ENCODE results near the gene PNMA1. TPM values are rescaled to one million over a fixed set of nuclear protein-coding genes. Genes with fewer than 3 reads are reported as not detected.

Gene PNMA1
- total and polyA plus RNA-seq, 2 of the 13 experiments (the other 11 are each of a cell fraction or from before 2014, with no cell fraction given) = 7.0 to 8.3 TPM

DNA sequence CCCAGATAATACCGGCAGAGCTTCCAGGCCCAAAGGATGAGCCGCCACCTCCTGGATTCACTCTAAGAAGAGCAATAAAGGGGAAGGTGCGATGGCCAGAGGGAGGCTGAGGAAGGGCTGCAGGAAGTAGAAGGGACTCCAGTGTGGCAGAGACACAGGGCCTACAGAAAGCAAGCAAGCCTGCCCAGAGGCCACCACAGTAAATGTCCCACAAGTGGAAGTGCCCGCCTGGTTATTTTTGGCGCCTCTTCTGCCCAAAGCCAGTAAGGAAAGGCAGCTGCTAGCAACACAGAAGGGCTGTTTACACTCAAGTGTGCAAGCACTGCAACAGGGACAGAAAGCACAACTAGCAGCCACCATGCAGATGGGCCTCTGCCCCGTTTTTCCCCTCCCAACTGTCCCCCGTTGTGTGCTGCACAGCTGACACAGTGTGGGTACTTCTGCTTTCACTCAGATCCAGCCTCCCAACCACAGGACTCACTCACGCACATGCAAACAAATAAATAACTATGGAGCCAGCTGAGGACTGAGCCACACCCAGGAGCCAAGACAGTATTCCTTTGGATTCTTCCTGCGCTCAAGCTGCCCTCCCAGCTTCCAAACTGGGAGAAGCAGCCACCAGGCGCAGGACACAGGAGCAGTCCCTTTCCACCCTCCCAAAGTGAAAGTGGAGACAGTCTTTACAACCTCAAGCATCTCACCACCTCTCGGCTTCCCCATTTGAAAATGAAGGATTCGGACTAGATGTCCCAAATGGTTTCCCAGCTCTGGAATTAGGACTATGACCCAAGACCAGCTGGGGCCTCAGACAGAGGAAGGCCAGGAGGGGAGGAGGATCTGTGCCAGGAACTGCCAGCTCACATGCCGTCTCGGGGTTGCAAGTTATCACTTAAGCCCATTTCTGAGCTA, 40.0 kb upstream of the PNMA1 start (continued):
- TF ChIP-seq, protein P1, sequence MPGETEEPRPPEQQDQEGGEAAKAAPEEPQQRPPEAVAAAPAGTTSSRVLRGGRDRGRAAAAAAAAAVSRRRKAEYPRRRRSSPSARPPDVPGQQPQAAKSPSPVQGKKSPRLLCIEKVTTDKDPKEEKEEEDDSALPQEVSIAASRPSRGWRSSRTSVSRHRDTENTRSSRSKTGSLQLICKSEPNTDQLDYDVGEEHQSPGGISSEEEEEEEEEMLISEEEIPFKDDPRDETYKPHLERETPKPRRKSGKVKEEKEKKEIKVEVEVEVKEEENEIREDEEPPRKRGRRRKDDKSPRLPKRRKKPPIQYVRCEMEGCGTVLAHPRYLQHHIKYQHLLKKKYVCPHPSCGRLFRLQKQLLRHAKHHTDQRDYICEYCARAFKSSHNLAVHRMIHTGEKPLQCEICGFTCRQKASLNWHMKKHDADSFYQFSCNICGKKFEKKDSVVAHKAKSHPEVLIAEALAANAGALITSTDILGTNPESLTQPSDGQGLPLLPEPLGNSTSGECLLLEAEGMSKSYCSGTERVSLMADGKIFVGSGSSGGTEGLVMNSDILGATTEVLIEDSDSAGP (CRISPR knock-in tag; IDR thresholded peaks at IDR 0.05; ENCODE audit: borderline replicate concordance) = 0 out of 2 replicates have a peak, but pooled peaks have one; percentile 3
- TF ChIP-seq ZNF460 (CRISPR knock-in tag; IDR thresholded peaks at IDR 0.05; ENCODE audit: borderline replicate concordance) (no peak), ZNF569 (CRISPR knock-in tag; IDR thresholded peaks at IDR 0.05; ENCODE audit: borderline replicate concordance) (no peak), HOXA7 (CRISPR knock-in tag; IDR thresholded peaks at IDR 0.05) (no peak), ZBTB8A (CRISPR knock-in tag; IDR thresholded peaks at IDR 0.05; ENCODE audit: borderline replicate concordance, low read depth) (no peak), ZNF660 (CRISPR knock-in tag; IDR thresholded peaks at IDR 0.05; ENCODE audit: borderline replicate concordance, low read depth) (no peak), NCOA1 (CRISPR knock-in tag; IDR thresholded peaks at IDR 0.05) (no peak), STAT5B (CRISPR knock-in tag; IDR thresholded peaks at IDR 0.05) (no peak), PAF1 (CRISPR knock-in tag; IDR thresholded peaks at IDR 0.05) (no peak), RBAK (CRISPR knock-in tag; IDR thresholded peaks at IDR 0.05) (no peak), RFX1 (IDR thresholded peaks at IDR 0.05) (no peak), RFX5 (IDR thresholded peaks at IDR 0.05; ENCODE audit: low read depth, low read length) (no peak), NONO (IDR thresholded peaks at IDR 0.05) (no peak), NONO (CRISPR knock-in tag; conservative IDR thresholded peaks at IDR 0.05) (0 out of 2 replicates have a peak, but pooled peaks have one; percentile 10), NFE2 (CRISPR knock-in tag; IDR thresholded peaks at IDR 0.05) (no peak), TAF1 (CRISPR knock-in tag; IDR thresholded peaks at IDR 0.05) (no peak), PRPF4 (IDR thresholded peaks at IDR 0.05; ENCODE audit: low read depth, low read length, poor library complexity, severe bottlenecking) (no peak), MTF2 (CRISPR knock-in tag; IDR thresholded peaks at IDR 0.05; ENCODE audit: borderline replicate concordance) (no peak), NR2F6 (IDR thresholded peaks at IDR 0.05) (no peak), NR2F6 (CRISPR knock-in tag; IDR thresholded peaks at IDR 0.05) (no peak), ZNF703 (CRISPR knock-in tag; IDR thresholded peaks at IDR 0.05; ENCODE audit: borderline replicate concordance) (no peak)
- TF ChIP-seq, protein P2, sequence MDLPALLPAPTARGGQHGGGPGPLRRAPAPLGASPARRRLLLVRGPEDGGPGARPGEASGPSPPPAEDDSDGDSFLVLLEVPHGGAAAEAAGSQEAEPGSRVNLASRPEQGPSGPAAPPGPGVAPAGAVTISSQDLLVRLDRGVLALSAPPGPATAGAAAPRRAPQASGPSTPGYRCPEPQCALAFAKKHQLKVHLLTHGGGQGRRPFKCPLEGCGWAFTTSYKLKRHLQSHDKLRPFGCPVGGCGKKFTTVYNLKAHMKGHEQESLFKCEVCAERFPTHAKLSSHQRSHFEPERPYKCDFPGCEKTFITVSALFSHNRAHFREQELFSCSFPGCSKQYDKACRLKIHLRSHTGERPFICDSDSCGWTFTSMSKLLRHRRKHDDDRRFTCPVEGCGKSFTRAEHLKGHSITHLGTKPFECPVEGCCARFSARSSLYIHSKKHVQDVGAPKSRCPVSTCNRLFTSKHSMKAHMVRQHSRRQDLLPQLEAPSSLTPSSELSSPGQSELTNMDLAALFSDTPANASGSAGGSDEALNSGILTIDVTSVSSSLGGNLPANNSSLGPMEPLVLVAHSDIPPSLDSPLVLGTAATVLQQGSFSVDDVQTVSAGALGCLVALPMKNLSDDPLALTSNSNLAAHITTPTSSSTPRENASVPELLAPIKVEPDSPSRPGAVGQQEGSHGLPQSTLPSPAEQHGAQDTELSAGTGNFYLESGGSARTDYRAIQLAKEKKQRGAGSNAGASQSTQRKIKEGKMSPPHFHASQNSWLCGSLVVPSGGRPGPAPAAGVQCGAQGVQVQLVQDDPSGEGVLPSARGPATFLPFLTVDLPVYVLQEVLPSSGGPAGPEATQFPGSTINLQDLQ (CRISPR knock-in tag; IDR thresholded peaks at IDR 0.05) = no peak
- TF ChIP-seq, protein P3, sequence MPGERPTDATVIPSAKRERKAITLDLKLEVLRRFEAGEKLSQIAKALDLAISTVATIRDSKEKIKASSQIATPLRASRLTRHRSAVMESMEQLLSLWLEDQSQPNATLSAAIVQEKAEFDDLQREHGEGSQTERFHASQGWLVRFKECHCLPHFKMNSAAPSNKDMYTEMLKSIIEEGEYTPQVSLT (CRISPR knock-in tag; IDR thresholded peaks at IDR 0.05; ENCODE audit: borderline replicate concordance, low read depth) = no peak
- TF ChIP-seq, protein P4, sequence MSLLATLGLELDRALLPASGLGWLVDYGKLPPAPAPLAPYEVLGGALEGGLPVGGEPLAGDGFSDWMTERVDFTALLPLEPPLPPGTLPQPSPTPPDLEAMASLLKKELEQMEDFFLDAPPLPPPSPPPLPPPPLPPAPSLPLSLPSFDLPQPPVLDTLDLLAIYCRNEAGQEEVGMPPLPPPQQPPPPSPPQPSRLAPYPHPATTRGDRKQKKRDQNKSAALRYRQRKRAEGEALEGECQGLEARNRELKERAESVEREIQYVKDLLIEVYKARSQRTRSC (CRISPR knock-in tag; IDR thresholded peaks at IDR 0.05; ENCODE audit: low read depth) = no peak
- TF ChIP-seq, protein P5, sequence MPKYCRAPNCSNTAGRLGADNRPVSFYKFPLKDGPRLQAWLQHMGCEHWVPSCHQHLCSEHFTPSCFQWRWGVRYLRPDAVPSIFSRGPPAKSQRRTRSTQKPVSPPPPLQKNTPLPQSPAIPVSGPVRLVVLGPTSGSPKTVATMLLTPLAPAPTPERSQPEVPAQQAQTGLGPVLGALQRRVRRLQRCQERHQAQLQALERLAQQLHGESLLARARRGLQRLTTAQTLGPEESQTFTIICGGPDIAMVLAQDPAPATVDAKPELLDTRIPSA (CRISPR knock-in tag; IDR thresholded peaks at IDR 0.05; ENCODE audit: borderline replicate concordance) = 0 out of 2 replicates have a peak, but pooled peaks have one; percentile 11

All from HepG2 (cell line).